Mesendoderm (in vitro differentiated cells): Measurements from ENCODE around the gene RNF144A.

Experiments
- DNase-seq: peaks from one replicate; pipeline ENCODE4 v3.0.0; 2013
- H2AK5ac ChIP-seq: 2 replicates; pipeline ENCODE4 v1.6.1; 2013; ENCODE audit warnings: low read length, inconsistent platforms
- H2BK120ac ChIP-seq: 2 replicates; pipeline ENCODE4 v1.6.1; 2013; ENCODE audit warnings: low read depth, mild to moderate bottlenecking, low read length, moderate library complexity, mixed read lengths
- H2BK15ac ChIP-seq: replicated peaks from 2 replicates; pipeline ENCODE4 v1.6.1; 2013; ENCODE audit warnings: low read depth, mild to moderate bottlenecking, moderate library complexity
- H2BK5ac ChIP-seq: 2 replicates; pipeline ENCODE4 v1.6.1; 2013; ENCODE audit warnings: low read length, inconsistent platforms
- H3K18ac ChIP-seq: 2 replicates; pipeline ENCODE4 v1.6.1; 2013; ENCODE audit warnings: mild to moderate bottlenecking, low read length, mixed read lengths
- H3K23ac ChIP-seq: one replicate; pipeline ENCODE4 v1.6.1; 2013; ENCODE audit warnings: low read length
- H3K27ac ChIP-seq: 2 replicates; pipeline ENCODE4 v1.5.1; 2013; ENCODE audit warnings: low read depth, mild to moderate bottlenecking, inconsistent platforms, low read length, moderate library complexity
- H3K27me3 ChIP-seq: 2 replicates; pipeline ENCODE4 v1.6.1; 2013; ENCODE audit warnings: low read length, control low read depth, mild to moderate bottlenecking, inconsistent platforms; ENCODE audit not compliant: insufficient read depth, poor library complexity
- H3K36me3 ChIP-seq: 2 replicates; pipeline ENCODE4 v1.6.1; 2013; ENCODE audit warnings: low read length, inconsistent platforms; ENCODE audit not compliant: control insufficient read depth, insufficient read depth
- H3K4ac ChIP-seq: one replicate; pipeline ENCODE4 v1.6.1; 2013; ENCODE audit warnings: low read depth, mild to moderate bottlenecking, low read length, moderate library complexity
- H3K4me1 ChIP-seq: 2 replicates; pipeline ENCODE4 v1.6.1; 2013; ENCODE audit warnings: low read depth, low read length, inconsistent platforms; ENCODE audit not compliant: control insufficient read depth
- H3K4me2 ChIP-seq: 2 replicates; pipeline ENCODE4 v1.6.1; 2013; ENCODE audit warnings: low read length
- H3K4me3 ChIP-seq: 2 replicates; pipeline ENCODE4 v1.5.1; 2013; ENCODE audit warnings: mild to moderate bottlenecking, low read length
- H3K56ac ChIP-seq: one replicate; pipeline ENCODE4 v1.6.1; 2013; ENCODE audit warnings: low read length
- H3K79me1 ChIP-seq: 2 replicates; pipeline ENCODE4 v1.6.1; 2013; ENCODE audit warnings: low read length, inconsistent platforms
- H3K79me2 ChIP-seq: 2 replicates; pipeline ENCODE4 v1.6.1; 2013; ENCODE audit warnings: mild to moderate bottlenecking, low read length; ENCODE audit not compliant: control insufficient read depth, insufficient read depth
- H3K9ac ChIP-seq: 2 replicates; pipeline ENCODE4 v1.6.1; 2013; ENCODE audit warnings: low read length, inconsistent platforms
- H4K5ac ChIP-seq: one replicate; pipeline ENCODE4 v1.6.1; 2013; ENCODE audit warnings: low read length
- H4K8ac ChIP-seq: one replicate; pipeline ENCODE4 v1.6.1; 2013; ENCODE audit warnings: low read depth, mild to moderate bottlenecking, control low read depth, low read length, moderate library complexity
- WGBS: extraction: QIAGEN DNeasy Blood & Tissue Kit; methylation state at CpG from one replicate; pipeline ENCODE4 v1.1.7; 2013; ENCODE audit warnings: low lambda C conversion rate, missing lambda C conversion rate; ENCODE audit not compliant: insufficient coverage; ENCODE audit errors: extremely low coverage; 5-methylcytosine and 5-hydroxymethylcytosine counted together

Gene RNF144A

DNA sequence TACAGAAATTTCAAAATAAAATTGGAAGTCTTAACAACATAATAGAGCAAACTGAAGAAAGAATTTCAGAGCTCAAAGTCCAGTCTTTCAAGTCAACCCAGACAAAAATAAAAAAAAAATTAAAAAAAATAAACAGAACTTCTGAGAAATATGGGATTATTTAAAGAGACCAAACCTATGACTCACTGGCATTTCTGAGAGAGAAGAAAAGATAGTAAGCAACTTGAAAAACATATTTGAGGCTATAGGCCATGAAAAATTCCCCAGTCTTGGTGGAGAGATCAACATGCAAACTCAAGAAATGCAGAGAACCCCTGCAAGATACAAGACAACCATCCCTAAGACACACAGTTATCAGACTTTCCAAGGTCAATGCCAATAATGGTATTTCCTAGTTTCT, 167.4 kb downstream of the RNF144A start:
- no peaks in the 10 kb centered on the region for H3K27me3 ChIP-seq
- no peak overlapping the region for H2BK15ac ChIP-seq
- no peaks in the 10 kb centered on the region for H3K36me3 ChIP-seq
- no peak overlapping the region for H2BK120ac ChIP-seq
- no peak overlapping the region for H4K8ac ChIP-seq
- no peak overlapping the region for H3K56ac ChIP-seq
- no peaks in the 10 kb centered on the region for H3K4me1 ChIP-seq
- H3K4ac ChIP-seq: no peak overlapping the region
- no peak overlapping the region for H2AK5ac ChIP-seq
- no peak overlapping the region for H2BK5ac ChIP-seq
- no peak overlapping the region for H3K9ac ChIP-seq
- DNase-seq: no peak
- H3K18ac ChIP-seq: no peak overlapping the region
- no peak overlapping the region for H3K4me2 ChIP-seq
- H3K79me1 ChIP-seq: no peaks in the 10 kb centered on the region
- H3K27ac ChIP-seq: no peak overlapping the region
- H3K79me2 ChIP-seq: no peaks in the 10 kb centered on the region
- H3K4me3 ChIP-seq: no peak overlapping the region
- no peak overlapping the region for H3K23ac ChIP-seq
- no peak overlapping the region for H4K5ac ChIP-seq

GRCh38 chr2:7089284-7089683, 172.1 kb downstream of the RNF144A start:
- no peak overlapping the region for H3K56ac ChIP-seq

GRCh38 chr2:7089898-7090510, 172.8 kb downstream of the RNF144A start:
- DNase-seq: no peak
- Histone ChIP-seq H3K36me3 (no peaks in the 10 kb centered on the region), H3K79me1 (no peaks in the 10 kb centered on the region), H4K8ac (no peak overlapping the region), H3K23ac (no peak overlapping the region), H2BK120ac (no peak overlapping the region), H2BK5ac (no peak overlapping the region), H4K5ac (no peak overlapping the region), H3K27me3 (no peaks in the 10 kb centered on the region), H3K27ac (no peak overlapping the region), H3K4me2 (no peak overlapping the region), H3K18ac (no peak overlapping the region), H3K79me2 (no peaks in the 10 kb centered on the region), H3K9ac (no peak overlapping the region), H2AK5ac (no peak overlapping the region), H3K56ac (no peak overlapping the region), H3K4me3 (no peak overlapping the region), H2BK15ac (no peak overlapping the region), H3K4me1 (no peaks in the 10 kb centered on the region), H3K4ac (no peak overlapping the region)
- WGBS: no CpG with 5 or more reads among the region's 26 CpGs

More at GRCh38 chr2:7089284-7089683, 172.1 kb downstream of the RNF144A start:
- no peak overlapping the region for H3K18ac ChIP-seq
- H3K4me2 ChIP-seq: no peak overlapping the region
- no CpG with 5 or more reads among the region's 16 CpGs for WGBS
- no peak overlapping the region for H3K27ac ChIP-seq
- no peaks in the 10 kb centered on the region for H3K27me3 ChIP-seq
- DNase-seq: no peak
- H2BK15ac ChIP-seq: no peak overlapping the region
- H2BK120ac ChIP-seq: no peak overlapping the region
- H3K79me2 ChIP-seq: no peaks in the 10 kb centered on the region
- H4K5ac ChIP-seq: no peak overlapping the region
- H3K9ac ChIP-seq: no peak overlapping the region
- no peak overlapping the region for H2AK5ac ChIP-seq
- no peaks in the 10 kb centered on the region for H3K79me1 ChIP-seq
- H2BK5ac ChIP-seq: no peak overlapping the region
- H3K4me3 ChIP-seq: no peak overlapping the region
- H3K4ac ChIP-seq: no peak overlapping the region
- no peaks in the 10 kb centered on the region for H3K4me1 ChIP-seq
- H4K8ac ChIP-seq: no peak overlapping the region
- H3K36me3 ChIP-seq: no peaks in the 10 kb centered on the region
- H3K23ac ChIP-seq: no peak overlapping the region

GRCh38 chr2:7093376-7093775, 176.2 kb downstream of the RNF144A start:
- no peak overlapping the region for H2BK120ac ChIP-seq
- H4K8ac ChIP-seq: no peak overlapping the region
- no peak overlapping the region for H3K4me2 ChIP-seq
- no peaks in the 10 kb centered on the region for H3K4me1 ChIP-seq
- H3K9ac ChIP-seq: no peak overlapping the region
- no peak overlapping the region for H3K4me3 ChIP-seq
- H3K56ac ChIP-seq: no peak overlapping the region
- H3K18ac ChIP-seq: no peak overlapping the region
- no peak overlapping the region for H3K23ac ChIP-seq
- H3K27ac ChIP-seq: no peak overlapping the region
- no peaks in the 10 kb centered on the region for H3K79me1 ChIP-seq
- DNase-seq: no peak
- H2BK15ac ChIP-seq: no peak overlapping the region
- no peak overlapping the region for H3K4ac ChIP-seq
- H2BK5ac ChIP-seq: no peak overlapping the region
- no peaks in the 10 kb centered on the region for H3K27me3 ChIP-seq
- no peak overlapping the region for H2AK5ac ChIP-seq
- WGBS: no CpG with 5 or more reads among the region's 3 CpGs
- H4K5ac ChIP-seq: no peak overlapping the region
- H3K36me3 ChIP-seq: no peaks in the 10 kb centered on the region
- H3K79me2 ChIP-seq: no peaks in the 10 kb centered on the region
